Endothelial cell of umbilical vein (primary cell): Measurements from ENCODE around the gene PNPLA3. TPM values are rescaled to one million over a fixed set of nuclear protein-coding genes. Genes with fewer than 3 reads are reported as not detected.

Source experiments
- BruUV-seq: library from RNA; stranded (reverse); fragments of 400-500 nt; replicated peaks from 2 replicates; lab custom pipeline; 2021; lab: Mats Ljungman, UMichigan
- CTCF ChIA-PET: fragments of 300-600, 350-600 bp; sonication (Branson Sonifier 250); formaldehyde crosslinking; loops from one replicate; lab custom pipeline; 2021; ENCODE audit warnings: antibody characterized with exemption, inconsistent platforms; lab: Charles Lee
- POLR2A ChIA-PET: fragments of 300-600, 350-600 bp; sonication (Branson Sonifier 250); formaldehyde crosslinking; loops from one replicate; lab custom pipeline; 2021; ENCODE audit warnings: antibody characterized with exemption, inconsistent platforms; lab: Charles Lee
- DNase-seq: peaks from one replicate; pipeline ENCODE4 v3.0.0-alpha.2; 2011; ENCODE audit warnings: low read depth, low spot score
- FAIRE-seq: peaks from 2 replicates; lab custom pipeline; 2011; peaks lifted over from hg19 to GRCh38; lab: Jason Lieb, UNC
- H2AFZ ChIP-seq: 2 replicates; pipeline ENCODE4 v1.6.0; 2012; ENCODE audit warnings: low read depth, low read length, control low read depth, inconsistent platforms
- H3K27ac ChIP-seq: 2 replicates; pipeline ENCODE4 v1.5.1; 2011; ENCODE audit warnings: low read depth, mild to moderate bottlenecking, control low read depth, low read length, moderate library complexity; ENCODE audit not compliant: insufficient read depth
- H3K27me3 ChIP-seq, 2 experiments: 2 replicates each; pipeline versions ENCODE4 v1.6.0 to v1.6.1; 2011; ENCODE audit warnings: low read length in 2 of 2, mixed read lengths in 1 of 2; ENCODE audit not compliant: control insufficient read depth in 2 of 2, insufficient read depth in 2 of 2
- H3K36me3 ChIP-seq, 2 experiments: 2 replicates in 1 of 2; 3 replicates in 1 of 2; pipeline ENCODE4 v1.5.1; 2011; ENCODE audit warnings: low read length in 2 of 2, mild to moderate bottlenecking in 1 of 2, moderate library complexity in 1 of 2; ENCODE audit not compliant: control insufficient read depth in 2 of 2, insufficient read depth in 2 of 2; ENCODE audit errors: extremely low read depth in 1 of 2
- H3K4me1 ChIP-seq: 3 replicates; pipeline ENCODE4 v1.5.1; 2011; ENCODE audit warnings: mild to moderate bottlenecking, low read length; ENCODE audit not compliant: control insufficient read depth, insufficient read depth; ENCODE audit errors: extremely low read depth
- H3K4me2 ChIP-seq: 2 replicates; pipeline ENCODE4 v1.6.1; 2011; ENCODE audit warnings: low read length, control low read depth, mixed read lengths; ENCODE audit not compliant: insufficient read depth
- H3K4me3 ChIP-seq, 3 experiments: fragments of 200-600 bp in 1 of 3; sonication (generic), shearing (Covaris generic) in 1 of 3; replicated peaks in 1 of 3; 2 replicates each; pipeline ENCODE4 v1.5.1; 2011 to 2016; ENCODE audit warnings: control low read depth in 3 of 3, low read length in 3 of 3, mild to moderate bottlenecking in 2 of 3, inconsistent platforms in 1 of 3, low read depth in 1 of 3, moderate library complexity in 1 of 3; ENCODE audit not compliant: insufficient read depth in 1 of 3
- H3K79me2 ChIP-seq: 2 replicates; pipeline ENCODE4 v1.6.0; 2012; ENCODE audit warnings: low read length, inconsistent platforms; ENCODE audit not compliant: control insufficient read depth, insufficient read depth
- H3K9ac ChIP-seq: replicated peaks from 2 replicates; pipeline ENCODE3; 2011; ENCODE audit warnings: low read length, control low read depth; ENCODE audit not compliant: insufficient read depth; ENCODE audit errors: extremely low read depth
- H3K9me1 ChIP-seq: replicated peaks from 3 replicates; pipeline ENCODE4 v1.6.0; 2011; ENCODE audit warnings: mild to moderate bottlenecking, low read length; ENCODE audit not compliant: control insufficient read depth, insufficient read depth; ENCODE audit errors: extremely low read depth
- H3K9me3 ChIP-seq: replicated peaks from 2 replicates; pipeline ENCODE4 v1.5.1; 2012; ENCODE audit warnings: low read length, inconsistent platforms; ENCODE audit not compliant: control insufficient read depth, insufficient read depth
- H4K20me1 ChIP-seq: replicated peaks from 2 replicates; pipeline ENCODE3; 2011; ENCODE audit warnings: mild to moderate bottlenecking, low read length; ENCODE audit not compliant: control insufficient read depth, insufficient read depth; ENCODE audit errors: extremely low read depth
- EZH2 ChIP-seq: IDR thresholded peaks from 2 replicates; pipeline ENCODE4 v1.6.1; 2012; ENCODE audit warnings: borderline replicate concordance, low read depth, mild to moderate bottlenecking, moderate library complexity, low read length, inconsistent platforms; ENCODE audit not compliant: severe bottlenecking
- FOS ChIP-seq: IDR thresholded peaks from 2 replicates; pipeline ENCODE4 v1.6.1; 2011; ENCODE audit warnings: mild to moderate bottlenecking, low read length, moderate library complexity, borderline replicate concordance; ENCODE audit not compliant: insufficient read depth
- GATA2 ChIP-seq: IDR thresholded peaks from 2 replicates; pipeline ENCODE4 v1.7.0; 2011; ENCODE audit warnings: low read depth, mild to moderate bottlenecking, moderate library complexity, mixed read lengths, low read length; ENCODE audit not compliant: insufficient read length, insufficient read depth
- JUN ChIP-seq: IDR thresholded peaks from 2 replicates; pipeline ENCODE4 v1.6.1; 2011; ENCODE audit warnings: borderline replicate concordance, low read depth; ENCODE audit not compliant: insufficient read length, insufficient read depth
- MAX ChIP-seq: IDR thresholded peaks from 2 replicates; pipeline ENCODE4 v1.6.1; 2011; ENCODE audit not compliant: insufficient read depth, insufficient read length
- MYC ChIP-seq: IDR thresholded peaks from one replicate; pipeline ENCODE4 v1.6.1; 2011; ENCODE audit warnings: mild to moderate bottlenecking, low read depth, low read length
- POLR2A ChIP-seq: IDR thresholded peaks from 2 replicates; pipeline ENCODE4 v1.6.1; 2012; ENCODE audit warnings: low read depth, mild to moderate bottlenecking, control low read depth, low read length
- POLR2AphosphoS5 ChIP-seq: IDR thresholded peaks from 2 replicates; pipeline ENCODE4 v1.6.1; 2012; ENCODE audit warnings: low read depth, mild to moderate bottlenecking, control low read depth, low read length, moderate library complexity; ENCODE audit not compliant: insufficient read depth
- dilution Hi-C: fragments of 300-500 bp; cut with MboI; formaldehyde crosslinking; loops from one replicate; pipeline ENCODE4 v1.15.0; 2019; ENCODE audit warnings: low sequenced_read_pairs; ENCODE audit not compliant: extremely low pct_ligation_motif_present
- intact Hi-C: fragments of 100-400 bp; cut with micrococcal nuclease; formaldehyde crosslinking; loops from one replicate; pipeline ENCODE4 v1.10.0; 2022
- polyA plus RNA-seq, 4 experiments: library from polyadenylated mRNA; depleted of rRNA in 3 of 4; stranded (reverse) in 3 of 4; unstranded in 1 of 4; fragments of >200 nt; gene quantifications; 2 replicates each; pipeline versions ENCODE4 v1.2.1 to v1.2.3, GENCODE V29; 2011 to 2012; ENCODE audit warnings: missing spikeins in 1 of 4
- total RNA-seq: library from RNA; stranded (reverse); gene quantifications from 2 replicates; pipeline ENCODE4 v1.2.3, GENCODE V29; 2021
- TF ChIP-seq, protein P1 (sequence below), 2 donors: IDR thresholded peaks; 1 replicate in 1 of 2; 2 replicates in 1 of 2; pipeline ENCODE4 v1.5.1; 2011; ENCODE audit warnings: low read length in 2 of 2, mild to moderate bottlenecking in 2 of 2, moderate library complexity in 2 of 2, control low read depth in 1 of 2, inconsistent platforms in 1 of 2, low read depth in 1 of 2; ENCODE audit not compliant: insufficient read depth in 1 of 2; ENCODE audit errors: extremely low read depth in 1 of 2

PNPLA3 gene
- total and polyA plus RNA-seq, 2 donors (not counting 3 experiments of a cell fraction or from before 2014, with no cell fraction given), result 5.3 to 12.3 TPM

GRCh38 chr22:43884600-43885318 lies 38.8 kb upstream of the PNPLA3 start:
- no peaks in the 10 kb centered on the region for H4K20me1 ChIP-seq
- POLR2A ChIA-PET, result no interaction called here
- H3K9me3 ChIP-seq, result no peaks in the 10 kb centered on the region
- H3K9me1 ChIP-seq, result no peaks in the 10 kb centered on the region
- no peak overlapping the region for H3K4me3 ChIP-seq
- H3K9ac ChIP-seq, result no peak overlapping the region
- H3K27me3 ChIP-seq, result no peaks in the 10 kb centered on the region
- dilution Hi-C loops, result no loop called here
- no peak overlapping the region for H3K4me2 ChIP-seq
- H3K79me2 ChIP-seq, result no peaks in the 10 kb centered on the region
- no peaks in the 10 kb centered on the region for H3K36me3 ChIP-seq
- no peak overlapping the region for H2AFZ ChIP-seq
- peak; percentile 67 for FAIRE-seq
- BruUV-seq, result no TSS peak
- no peak overlapping the region for H3K27ac ChIP-seq
- intact Hi-C loops, result loop anchor here (2.0 kb wide), 1 partner anchor 496 kb away; no protein-coding TSS in a partner anchor
- DNase-seq, result peak; percentile 25
- TF ChIP-seq, protein P1, sequence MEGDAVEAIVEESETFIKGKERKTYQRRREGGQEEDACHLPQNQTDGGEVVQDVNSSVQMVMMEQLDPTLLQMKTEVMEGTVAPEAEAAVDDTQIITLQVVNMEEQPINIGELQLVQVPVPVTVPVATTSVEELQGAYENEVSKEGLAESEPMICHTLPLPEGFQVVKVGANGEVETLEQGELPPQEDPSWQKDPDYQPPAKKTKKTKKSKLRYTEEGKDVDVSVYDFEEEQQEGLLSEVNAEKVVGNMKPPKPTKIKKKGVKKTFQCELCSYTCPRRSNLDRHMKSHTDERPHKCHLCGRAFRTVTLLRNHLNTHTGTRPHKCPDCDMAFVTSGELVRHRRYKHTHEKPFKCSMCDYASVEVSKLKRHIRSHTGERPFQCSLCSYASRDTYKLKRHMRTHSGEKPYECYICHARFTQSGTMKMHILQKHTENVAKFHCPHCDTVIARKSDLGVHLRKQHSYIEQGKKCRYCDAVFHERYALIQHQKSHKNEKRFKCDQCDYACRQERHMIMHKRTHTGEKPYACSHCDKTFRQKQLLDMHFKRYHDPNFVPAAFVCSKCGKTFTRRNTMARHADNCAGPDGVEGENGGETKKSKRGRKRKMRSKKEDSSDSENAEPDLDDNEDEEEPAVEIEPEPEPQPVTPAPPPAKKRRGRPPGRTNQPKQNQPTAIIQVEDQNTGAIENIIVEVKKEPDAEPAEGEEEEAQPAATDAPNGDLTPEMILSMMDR (IDR thresholded peaks at IDR 0.05; ENCODE audit: extremely low read depth in 1 of 2, insufficient read depth in 1 of 2, low read depth in 1 of 2, low read length in 2 of 2), result peak; percentile 79 to 92
- TF ChIP-seq POLR2AphosphoS5, result no peak
- CTCF ChIA-PET, result interaction anchor here (0.5 to 1.7 kb wide), 29 partner anchors 8 to 758 kb away, joined by 3 to 36 read pairs (median 4); partner anchors contain the start of gene PNPLA3
- no peaks in the 10 kb centered on the region for H3K4me1 ChIP-seq

DNA sequence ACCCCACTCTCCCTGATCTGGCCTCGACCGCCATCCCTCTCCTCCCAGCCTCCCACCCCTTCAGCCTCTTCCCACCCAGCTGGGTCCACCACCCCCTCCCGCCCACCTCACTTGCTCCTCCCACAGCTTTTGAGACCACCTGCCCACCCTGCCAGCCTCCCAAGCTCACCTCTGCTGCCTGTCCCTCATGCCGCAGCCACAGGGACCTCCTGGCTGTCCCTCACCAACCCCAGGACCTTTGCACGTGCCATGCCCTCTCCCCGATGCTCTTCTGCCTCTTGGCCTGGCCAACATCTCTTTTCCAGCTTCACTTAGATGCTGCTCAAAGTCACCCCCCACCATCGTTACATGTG lies 38.3 kb upstream of the PNPLA3 start:
- Histone ChIP-seq H4K20me1 (no peaks in the 10 kb centered on the region), H3K79me2 (no peaks in the 10 kb centered on the region), H3K9me3 (no peaks in the 10 kb centered on the region), H3K4me2 (no peak overlapping the region), H3K27ac (no peak overlapping the region), H3K4me1 (no peaks in the 10 kb centered on the region), H3K4me3 (no peak overlapping the region), H3K9me1 (no peaks in the 10 kb centered on the region), H3K9ac (no peak overlapping the region), H2AFZ (no peak overlapping the region), H3K36me3 (no peaks in the 10 kb centered on the region), H3K27me3 (peaks cover 0 to 3% of the 10 kb centered on the region in 2 experiments)
- dilution Hi-C loops, result no loop called here
- DNase-seq, result no peak
- CTCF ChIA-PET, result interaction anchor here (0.5 to 1.7 kb wide), 28 partner anchors 8 to 758 kb away, joined by 3 to 36 read pairs (median 4); no protein-coding TSS in a partner anchor
- intact Hi-C loops, result loop anchor here (2.0 kb wide), 1 partner anchor 496 kb away; no protein-coding TSS in a partner anchor
- BruUV-seq, result no TSS peak
- no peak for FAIRE-seq
- POLR2A ChIA-PET, result no interaction called here
- no peak for TF ChIP-seq JUN
- TF ChIP-seq GATA2, result no peak
- no peak for TF ChIP-seq FOS
- TF ChIP-seq MAX, result no peak
- no peak for TF ChIP-seq MYC
- TF ChIP-seq, protein P1 (IDR thresholded peaks at IDR 0.05; ENCODE audit: extremely low read depth in 1 of 2, insufficient read depth in 1 of 2, low read depth in 1 of 2, low read length in 2 of 2), result no peak
- TF ChIP-seq POLR2A, result no peak
- no peak for TF ChIP-seq EZH2
- TF ChIP-seq POLR2AphosphoS5, result no peak
